GM18519 (cell line): ENCODE results near the gene OTC.

Experiments used
- ATAC-seq: cut with Tn5 transposase; IDR thresholded peaks from one replicate; pipeline ENCODE4 v1.9.1; 2021; ENCODE audit warnings: mild to moderate bottlenecking, moderate library complexity; ENCODE audit not compliant: unreplicated experiment, low FRiP score

Gene OTC

GRCh38 chrX:38352362-38352761 is at the start of gene OTC:
OTC (plus strand) TSS chrX:38352604; CDS start chrX:38352697, 93 bp downstream.
- ATAC-seq, result no peak

GRCh38 chrX:38304010-38304409 is 48.4 kb upstream of the OTC start:
- ATAC-seq, result no peak

GRCh38 chrX:38305971-38306370 is 46.4 kb upstream of the OTC start:
- no peak for ATAC-seq

GRCh38 chrX:38311743-38312142 is 40.7 kb upstream of the OTC start:
- no peak for ATAC-seq

- ATAC-seq, result no peak
Measured at GRCh38 chrX:38312436-38312835, 40.0 kb upstream of the OTC start.

- ATAC-seq, result no peak
Measured at GRCh38 chrX:38313190-38313589, 39.2 kb upstream of the OTC start.

GRCh38 chrX:38315186-38315585 is 37.2 kb upstream of the OTC start:
- no peak for ATAC-seq

GRCh38 chrX:38318196-38318595 is 34.2 kb upstream of the OTC start:
- no peak for ATAC-seq

- no peak for ATAC-seq
Measured at GRCh38 chrX:38318606-38319005, 33.8 kb upstream of the OTC start.

- ATAC-seq, result no peak
Measured at GRCh38 chrX:38320819-38321218, 31.6 kb upstream of the OTC start.

GRCh38 chrX:38326086-38326485 is 26.3 kb upstream of the OTC start:
- no peak for ATAC-seq

GRCh38 chrX:38327007-38327774 is 25.2 kb upstream of the OTC start, which contains the start of gene RPGR:
RPGR (minus strand) TSS chrX:38327509; CDS start chrX:38327367, 142 bp downstream.
- peak; percentile 92 for ATAC-seq

GRCh38 chrX:38327775-38328081 is 24.7 kb upstream of the OTC start:
- ATAC-seq, result no peak

- peak; percentile 87 for ATAC-seq
Measured at GRCh38 chrX:38332505-38332904, 19.9 kb upstream of the OTC start.

- no peak for ATAC-seq
Measured at GRCh38 chrX:38335382-38335781, 17.0 kb upstream of the OTC start.

GRCh38 chrX:38336538-38337240 is 15.7 kb upstream of the OTC start:
- ATAC-seq, result no peak

- no peak for ATAC-seq
Measured at GRCh38 chrX:38341442-38341841, 11.0 kb upstream of the OTC start.

GRCh38 chrX:38342853-38343778 is 9.3 kb upstream of the OTC start:
- ATAC-seq, result no peak

- ATAC-seq, result no peak
Measured at GRCh38 chrX:38346150-38346549, 6.3 kb upstream of the OTC start.

- ATAC-seq, result peak; percentile 88
Measured at GRCh38 chrX:38347136-38347535, 5.3 kb upstream of the OTC start.

GRCh38 chrX:38351346-38351745 is 1.1 kb upstream of the OTC start:
- no peak for ATAC-seq
